CD1c-positive myeloid dendritic cell (primary cell): ENCODE results near the gene NRAS.

Source experiments
- DNase-seq: peaks from one replicate; pipeline ENCODE4 v3.0.0-alpha.2; 2016; ENCODE audit errors: extremely low spot score

Gene NRAS

GRCh38 chr1:114728553-114728952, 12.0 kb upstream of the NRAS start:
- DNase-seq = no peak

GRCh38 chr1:114725230-114725629, 8.7 kb upstream of the NRAS start:
- no peak for DNase-seq

GRCh38 chr1:114723915-114724314, 7.3 kb upstream of the NRAS start:
- no peak for DNase-seq

DNA sequence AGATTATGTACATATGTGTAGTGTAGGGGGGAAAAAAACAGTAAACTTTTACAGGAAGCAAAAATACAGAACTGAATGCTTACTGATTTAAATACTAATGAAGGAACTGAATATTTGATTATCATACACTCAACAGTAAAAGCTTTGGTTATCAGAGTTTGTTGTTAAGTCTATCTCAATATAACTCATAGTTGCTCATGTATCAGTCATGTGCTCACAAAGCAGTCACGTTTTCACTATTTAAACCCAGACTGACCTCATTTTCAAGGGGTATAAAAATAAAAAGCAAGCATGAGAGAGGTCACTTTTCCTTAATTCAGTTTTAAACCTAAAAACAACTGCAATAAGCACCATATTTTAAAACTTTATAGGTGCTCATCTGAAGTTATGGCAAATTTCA, 6.9 kb upstream of the NRAS start:
- DNase-seq = no peak

DNA sequence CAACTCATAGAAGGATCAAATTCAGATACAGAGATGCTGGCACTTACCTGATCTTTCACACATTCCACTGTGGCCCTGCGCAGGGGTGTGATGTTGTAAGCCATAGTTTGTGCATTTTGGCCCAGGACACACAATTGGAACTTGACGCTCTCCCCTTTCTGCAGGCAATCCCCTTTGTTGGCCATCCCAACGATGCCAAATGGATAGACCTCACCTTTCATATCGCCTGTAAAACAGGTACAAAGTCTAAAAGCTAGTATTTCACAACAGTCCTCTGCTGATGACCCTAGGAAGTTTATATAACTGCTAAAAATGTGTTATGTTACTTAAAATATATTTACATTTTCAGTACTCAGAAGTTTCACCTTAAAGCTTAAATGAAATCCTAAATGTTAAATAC, 3.9 kb upstream of the NRAS start:
- no peak for DNase-seq

- DNase-seq = no peak
Measured at GRCh38 chr1:114719424-114719787, 2.8 kb upstream of the NRAS start.

DNA sequence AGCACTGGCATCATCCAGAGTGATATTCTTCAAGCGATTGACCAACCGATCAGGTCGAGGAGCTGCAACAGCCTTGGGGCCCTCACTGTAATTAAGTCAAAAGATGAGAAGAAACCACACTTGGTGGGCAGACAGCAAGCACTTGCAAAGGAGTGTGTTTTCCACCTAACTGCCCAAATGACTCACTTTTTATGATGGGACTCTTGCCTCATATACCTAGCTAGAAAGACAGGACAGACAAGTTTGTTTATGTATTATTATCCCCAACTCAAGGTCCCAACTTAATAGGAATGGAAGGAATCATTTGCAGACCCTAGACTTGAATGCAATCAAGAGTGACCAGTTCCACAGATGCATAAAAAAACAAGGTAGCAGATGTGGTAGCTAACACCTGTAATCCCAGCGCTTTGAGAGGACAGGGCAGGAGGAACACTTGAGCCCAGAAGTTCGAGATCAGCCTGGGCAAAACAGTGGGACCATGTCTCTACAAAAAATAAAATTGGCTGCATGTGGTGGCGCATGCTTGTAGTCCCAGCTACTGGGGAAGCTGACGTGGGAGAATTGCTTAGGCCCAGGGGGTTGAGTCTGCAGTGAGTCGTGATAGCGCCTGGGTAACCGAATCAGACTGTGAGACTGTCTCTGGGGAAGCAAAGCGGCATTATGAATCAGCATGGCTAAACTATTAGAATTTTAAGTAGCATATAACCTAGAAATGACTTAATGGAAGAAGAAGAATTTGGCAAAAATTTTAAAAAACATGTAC, 2.3 kb upstream of the NRAS start:
- no peak for DNase-seq

GRCh38 chr1:114715952-114716303, 643 bp downstream of the NRAS start:
- no peak for DNase-seq

DNA sequence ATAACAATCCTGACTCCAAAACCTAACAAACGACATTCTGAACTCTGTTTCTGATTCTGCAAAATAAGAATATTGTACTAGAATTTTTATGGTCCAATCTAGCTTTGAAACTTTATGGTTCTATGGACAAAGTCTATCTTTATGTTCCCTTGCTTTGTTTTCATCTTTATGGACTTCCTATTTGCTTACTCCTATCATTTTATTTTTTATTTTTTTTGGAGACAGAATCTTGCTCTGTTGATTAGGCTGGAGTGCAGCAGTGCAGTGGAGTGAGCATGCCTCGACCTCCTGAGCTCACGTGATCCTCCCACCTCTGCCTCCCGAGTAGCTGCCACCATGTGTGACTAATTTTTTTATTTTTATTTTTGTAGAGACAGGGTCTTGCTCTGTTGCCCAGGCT, 3.6 kb downstream of the NRAS start:
- no peak for DNase-seq

DNA sequence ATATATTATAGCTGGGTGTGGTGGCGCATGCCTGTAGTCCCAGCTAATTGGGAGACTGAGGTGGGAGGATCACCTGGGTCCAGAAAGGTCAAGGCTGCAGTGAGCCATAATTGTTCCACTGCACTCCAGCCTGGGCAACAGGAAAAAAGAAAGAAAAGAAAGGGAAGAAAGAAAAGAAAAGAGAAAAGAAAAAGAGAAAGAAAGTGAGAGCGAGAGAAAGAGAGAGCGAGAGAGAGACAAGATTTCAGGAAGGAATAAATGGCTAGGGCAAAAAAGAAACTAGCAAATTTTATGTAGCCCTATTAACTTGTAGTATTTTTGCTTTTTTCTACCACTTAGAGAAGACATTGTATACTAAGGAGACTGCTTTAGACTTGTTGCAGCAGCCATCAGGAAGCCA, 6.2 kb downstream of the NRAS start:
- no peak for DNase-seq

DNA sequence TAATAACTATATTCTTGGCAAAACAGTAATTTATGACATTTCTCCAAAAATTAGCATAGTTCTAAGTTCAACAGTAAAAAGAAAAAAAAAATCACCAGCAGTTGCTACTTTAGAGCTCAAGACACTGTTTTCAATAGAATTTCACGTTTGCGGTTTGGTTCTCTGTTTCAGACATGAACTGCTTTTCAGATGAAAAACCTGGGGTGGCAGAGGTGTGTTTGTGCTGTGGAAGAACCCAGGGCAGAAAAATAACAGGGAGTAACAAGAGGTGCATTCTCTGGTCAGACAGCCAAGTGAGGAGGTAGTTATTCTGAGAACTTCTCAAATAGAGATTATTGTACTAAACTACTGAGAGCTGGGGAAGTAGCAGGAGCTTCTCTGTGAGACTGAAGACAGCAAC, 9.0 kb downstream of the NRAS start:
- no peak for DNase-seq

DNA sequence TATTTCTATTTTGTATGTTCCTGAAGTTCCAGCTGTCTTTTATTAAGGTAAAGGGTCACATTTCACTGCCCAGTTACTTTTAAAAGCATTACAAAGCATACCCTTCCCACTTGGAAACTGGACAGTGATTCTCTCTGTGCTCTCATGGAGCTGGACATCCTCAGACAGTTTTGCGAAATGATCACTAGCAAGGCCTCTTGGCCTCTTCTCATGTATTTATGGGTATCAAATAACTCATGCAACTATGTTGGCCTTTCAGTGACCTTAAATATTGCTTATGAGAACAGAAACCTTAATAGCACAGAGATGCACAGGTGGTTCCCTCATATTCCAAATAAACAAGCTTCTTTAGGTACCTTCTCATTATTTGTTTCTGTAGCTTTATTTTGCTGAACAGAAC, 13.3 kb downstream of the NRAS start:
- DNase-seq = no peak

DNA sequence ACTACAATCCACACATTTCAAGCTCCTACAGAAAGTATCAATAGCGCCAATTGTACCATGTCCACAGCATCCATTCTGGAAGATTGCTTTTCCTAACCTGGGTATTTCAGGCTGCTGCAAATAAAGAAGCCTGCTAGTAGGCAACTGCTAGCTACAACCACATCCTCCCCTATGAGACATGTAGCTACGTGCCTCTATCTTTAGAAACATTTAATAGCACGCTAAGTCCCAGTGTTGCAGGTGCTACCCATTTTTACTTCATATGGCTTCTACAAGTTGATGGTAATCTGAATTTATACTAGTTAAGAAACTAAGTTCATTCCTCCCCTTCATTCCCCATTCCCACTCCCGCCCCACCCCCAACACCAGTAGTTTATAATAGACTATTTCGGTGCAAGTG, 13.8 kb downstream of the NRAS start:
- no peak for DNase-seq

- no peak for DNase-seq
Measured at GRCh38 chr1:114701931-114702330, 14.6 kb downstream of the NRAS start.

DNA sequence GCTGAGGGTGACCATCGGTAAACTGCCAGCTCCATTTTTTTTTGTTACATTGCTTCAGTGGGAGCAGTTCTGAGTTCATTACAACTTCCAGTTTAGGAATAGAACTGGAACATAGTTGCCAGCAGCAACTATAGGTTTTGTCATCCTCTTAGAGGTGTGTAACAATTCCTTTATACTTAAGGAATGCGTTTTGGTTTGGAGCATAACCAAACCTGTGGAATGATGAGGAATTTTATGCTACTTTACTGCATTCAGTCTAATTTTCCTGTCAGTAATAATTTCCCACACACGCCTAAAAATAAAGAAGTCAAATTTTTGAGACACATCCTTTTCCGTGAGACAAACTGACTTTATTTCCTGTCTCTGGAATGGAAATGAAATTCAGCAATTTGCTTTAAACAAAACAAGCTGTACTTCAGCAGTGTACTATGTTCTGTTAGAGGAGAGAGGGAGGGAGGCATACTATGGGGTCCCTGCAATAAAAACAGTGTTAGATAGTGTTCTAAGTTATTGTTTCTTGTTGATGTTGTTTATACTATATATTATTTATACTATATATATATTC, 16.5 kb downstream of the NRAS start:
- no peak for DNase-seq

DNA sequence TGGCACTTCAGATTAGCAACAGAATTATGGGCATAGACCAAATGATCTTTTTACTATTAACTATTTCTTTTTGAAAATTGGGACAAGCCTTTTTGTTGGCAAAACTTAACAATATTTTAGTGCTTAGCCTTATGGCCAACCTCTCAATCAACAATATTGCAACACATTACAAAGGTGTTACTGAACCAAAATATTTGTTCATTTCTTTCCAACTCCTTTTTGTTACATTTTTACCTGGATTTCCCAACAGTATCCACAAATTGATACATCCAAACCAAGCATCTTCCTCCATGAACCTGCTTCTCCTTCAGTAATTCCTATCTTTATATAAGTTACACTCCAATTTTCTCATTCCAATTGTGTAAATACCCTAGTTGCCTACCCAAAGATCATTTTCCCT, 19.8 kb downstream of the NRAS start:
- no peak for DNase-seq

GRCh38 chr1:114695430-114696058, 21.0 kb downstream of the NRAS start, which contains the start of gene AMPD1:
Gene AMPD1, minus strand, starts transcription at chr1:114695546. Its CDS starts 75 bp downstream, at chr1:114695471.
- DNase-seq = no peak

GRCh38 chr1:114694540-114695310, 21.8 kb downstream of the NRAS start:
- DNase-seq = no peak

DNA sequence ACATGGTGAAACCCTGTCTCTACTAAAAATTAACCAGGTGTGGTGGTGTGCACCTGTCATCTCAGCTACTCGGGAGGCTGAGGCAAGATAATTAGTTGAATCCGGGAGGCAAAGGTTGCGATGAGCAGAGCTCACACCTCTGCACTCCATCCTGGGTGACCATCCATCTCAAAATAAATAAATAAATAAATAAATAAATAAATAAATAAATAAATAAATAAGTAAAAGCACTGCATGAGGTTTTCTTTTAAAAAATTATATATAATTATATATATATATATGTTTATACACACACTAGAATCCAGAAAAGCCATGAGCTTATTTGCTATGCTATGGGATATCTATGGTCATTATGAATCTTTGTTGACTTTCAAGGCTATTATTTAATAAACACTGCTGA, 23.6 kb downstream of the NRAS start:
- DNase-seq = no peak

DNA sequence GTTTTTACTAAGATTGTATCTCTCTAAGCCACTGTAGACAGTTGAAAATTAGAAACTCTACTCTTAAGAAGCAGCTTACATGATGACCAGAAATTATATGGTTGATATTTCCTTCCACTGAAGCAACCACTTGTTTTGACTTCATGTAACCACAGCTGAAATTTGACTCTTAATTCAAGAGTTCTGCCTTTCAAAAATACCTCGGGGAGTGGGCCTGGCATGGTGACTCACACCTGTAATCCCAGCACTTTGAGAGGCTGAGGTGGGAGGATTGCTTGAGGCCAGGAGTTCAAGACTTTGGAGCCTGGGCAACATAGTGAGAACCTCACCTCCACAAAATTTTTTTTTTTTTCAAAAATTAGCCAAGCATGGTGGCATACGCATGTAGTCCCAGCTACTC, 25.5 kb downstream of the NRAS start:
- DNase-seq = no peak

- DNase-seq = no peak
Measured at GRCh38 chr1:114690148-114690547, 26.4 kb downstream of the NRAS start.

GRCh38 chr1:114688526-114688925, 28.0 kb downstream of the NRAS start:
- DNase-seq = no peak

- no peak for DNase-seq
Measured at GRCh38 chr1:114685851-114686250, 30.7 kb downstream of the NRAS start.
